ENCODE results near the gene HEATR5B. TPM values are rescaled to one million over a fixed set of nuclear protein-coding genes. Genes with fewer than 3 reads are reported as not detected.

HEATR5B gene
- total and polyA plus RNA-seq, 2 of the 8 experiments (the other 6 are each of a cell fraction or from before 2014, with no cell fraction given) = 7.0 to 12.6 TPM

DNA sequence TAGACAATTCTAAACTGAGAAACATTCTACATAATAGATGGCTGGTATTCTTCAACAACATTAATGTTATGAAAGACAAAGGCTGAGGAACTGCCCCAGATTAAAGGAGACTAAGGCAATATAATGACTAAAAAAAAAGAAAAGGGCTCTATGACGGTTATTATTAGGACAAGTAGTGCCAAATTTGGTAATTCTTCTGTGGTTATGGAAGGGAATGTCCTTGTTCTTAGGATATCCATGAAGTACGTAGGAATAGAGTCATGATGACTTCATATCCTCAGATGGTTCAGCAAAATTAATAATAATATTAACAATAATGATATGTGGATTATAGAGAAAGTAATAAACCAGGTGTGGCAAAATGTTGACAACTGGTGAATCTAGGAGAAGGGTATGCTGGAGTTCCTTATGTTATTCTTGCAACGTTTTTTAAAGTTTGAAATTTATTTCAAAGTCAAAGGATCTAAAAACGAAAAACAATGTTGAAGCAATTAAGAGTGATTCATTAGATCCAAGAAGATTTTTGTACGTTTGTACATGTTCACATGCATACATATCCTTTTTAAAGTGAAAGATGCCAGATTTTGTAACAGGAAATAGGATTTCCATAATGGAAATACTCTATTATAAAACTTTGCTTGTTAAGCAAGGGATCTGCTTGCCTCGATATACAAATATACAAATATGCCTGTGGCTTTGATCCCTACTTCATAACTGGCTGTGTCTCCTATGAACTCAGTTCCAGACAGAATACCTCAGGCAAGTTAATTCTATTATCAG lies 90.1 kb downstream of the HEATR5B start (continued):
- TF ChIP-seq NANOG (IDR thresholded peaks at IDR 0.05; ENCODE audit: insufficient read depth, low read depth, low read length, poor library complexity, severe bottlenecking) (no peak), TCF12 (IDR thresholded peaks at IDR 0.05; ENCODE audit: low read depth, low read length) (no peak), ZNF274 (IDR thresholded peaks at IDR 0.05; ENCODE audit: borderline replicate concordance, extremely low read depth, low read length) (no peak), HDAC2 (IDR thresholded peaks at IDR 0.05; ENCODE audit: borderline replicate concordance in 1 of 2, low read depth in 2 of 2, low read length in 2 of 2) (no peak), POLR2A (IDR thresholded peaks at IDR 0.05; ENCODE audit: control extremely low read depth in 1 of 2, low read depth in 2 of 2, low read length in 2 of 2) (no peak)
- TF ChIP-seq, protein P1, sequence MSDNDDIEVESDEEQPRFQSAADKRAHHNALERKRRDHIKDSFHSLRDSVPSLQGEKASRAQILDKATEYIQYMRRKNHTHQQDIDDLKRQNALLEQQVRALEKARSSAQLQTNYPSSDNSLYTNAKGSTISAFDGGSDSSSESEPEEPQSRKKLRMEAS (IDR thresholded peaks at IDR 0.05) = no peak
- TF ChIP-seq, protein P2, sequence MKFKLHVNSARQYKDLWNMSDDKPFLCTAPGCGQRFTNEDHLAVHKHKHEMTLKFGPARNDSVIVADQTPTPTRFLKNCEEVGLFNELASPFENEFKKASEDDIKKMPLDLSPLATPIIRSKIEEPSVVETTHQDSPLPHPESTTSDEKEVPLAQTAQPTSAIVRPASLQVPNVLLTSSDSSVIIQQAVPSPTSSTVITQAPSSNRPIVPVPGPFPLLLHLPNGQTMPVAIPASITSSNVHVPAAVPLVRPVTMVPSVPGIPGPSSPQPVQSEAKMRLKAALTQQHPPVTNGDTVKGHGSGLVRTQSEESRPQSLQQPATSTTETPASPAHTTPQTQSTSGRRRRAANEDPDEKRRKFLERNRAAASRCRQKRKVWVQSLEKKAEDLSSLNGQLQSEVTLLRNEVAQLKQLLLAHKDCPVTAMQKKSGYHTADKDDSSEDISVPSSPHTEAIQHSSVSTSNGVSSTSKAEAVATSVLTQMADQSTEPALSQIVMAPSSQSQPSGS (IDR thresholded peaks at IDR 0.05; ENCODE audit: low read length) = no peak

All from H1 (cell line).